ENCODE data around the gene THSD7B.

Gene THSD7B

DNA sequence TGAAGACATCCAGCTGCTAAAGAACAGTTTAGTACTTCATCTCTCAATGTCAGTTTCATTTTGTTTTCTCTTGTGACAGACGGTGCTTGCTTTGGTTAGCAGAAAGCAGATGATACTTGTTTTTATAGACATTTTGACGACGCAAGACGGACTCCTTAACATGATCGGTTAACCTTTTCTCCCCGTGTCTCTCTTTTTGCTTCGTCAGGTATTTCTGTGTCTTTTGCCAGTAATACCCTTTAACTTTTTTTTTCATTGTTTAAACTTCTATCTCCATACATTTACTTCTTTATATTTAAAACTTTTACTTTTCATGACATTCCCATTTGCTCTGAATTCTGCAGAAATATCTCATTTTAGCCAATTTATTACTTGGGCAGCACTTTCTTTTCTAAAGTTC lies 57.9 kb downstream of the THSD7B start:
- no peak for DNase-seq

DNA sequence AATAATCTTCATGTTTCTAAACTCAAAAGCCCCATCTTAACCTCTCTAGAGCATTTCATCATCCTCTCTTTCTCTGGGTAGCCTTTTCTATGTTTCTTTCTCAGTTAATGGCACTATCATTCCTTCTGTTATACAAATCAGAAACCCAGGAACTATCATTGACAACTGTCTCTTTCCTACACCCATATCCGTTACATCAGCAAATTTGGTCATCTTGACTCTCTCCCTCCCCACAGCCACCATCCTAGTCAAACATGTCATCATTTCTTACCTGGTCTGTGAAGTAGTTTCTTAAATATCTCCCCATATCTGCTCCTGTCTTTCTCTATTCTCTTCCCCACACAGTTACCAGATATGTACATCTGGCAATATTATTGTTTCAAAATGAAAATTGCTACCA lies 62.8 kb downstream of the THSD7B start:
- no peak for DNase-seq

DNA sequence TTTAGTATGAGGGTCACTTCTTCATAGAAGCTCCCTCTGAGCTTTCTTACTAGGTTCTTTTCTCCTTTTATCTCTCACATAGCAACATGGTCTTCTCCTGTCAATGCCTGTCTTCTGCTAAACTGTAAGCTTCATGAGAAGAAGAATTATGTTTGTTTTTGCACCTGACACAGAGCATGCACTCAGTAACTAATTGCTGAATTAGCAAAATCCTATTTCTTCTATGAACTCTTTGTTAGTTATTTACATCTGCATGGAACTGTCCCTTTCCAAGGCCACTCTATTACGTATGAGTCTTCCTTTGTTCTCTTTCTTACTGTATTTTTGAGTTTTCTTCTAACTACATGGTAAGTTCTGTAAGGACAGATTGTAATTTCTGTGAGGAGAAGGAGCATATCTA lies 63.4 kb downstream of the THSD7B start:
- no peak for DNase-seq

- DNase-seq: no peak
These were observed 79.2 kb downstream of the THSD7B start for GRCh38 chr2:136844546-136844945.

GRCh38 chr2:136858656-136859055 lies 93.3 kb downstream of the THSD7B start:
- DNase-seq: no peak

GRCh38 chr2:136860443-136860958 lies 95.2 kb downstream of the THSD7B start:
- no peak for DNase-seq

DNA sequence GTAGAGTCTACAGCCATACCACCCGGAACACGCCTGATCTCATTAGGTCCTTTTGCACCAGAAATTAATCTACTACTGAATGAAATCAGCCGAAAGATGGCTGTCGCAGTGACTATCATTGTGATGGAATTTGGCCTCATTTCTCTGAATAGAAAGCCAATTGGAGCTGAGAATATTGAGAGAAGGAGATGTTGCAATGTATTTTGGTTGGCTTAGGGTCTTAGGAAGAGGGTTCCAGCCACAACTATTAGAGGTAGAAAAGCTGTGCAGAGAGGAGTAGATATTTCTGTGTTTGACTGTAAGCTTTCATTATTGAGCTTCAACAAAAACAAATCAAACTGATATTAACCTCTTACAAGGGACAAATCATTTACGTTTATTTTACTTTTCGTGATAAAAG lies 98.1 kb downstream of the THSD7B start:
- DNase-seq: no peak

GRCh38 chr2:136863874-136864273 lies 98.5 kb downstream of the THSD7B start:
- no peak for DNase-seq

- DNase-seq: no peak
These were observed 106.1 kb downstream of the THSD7B start for GRCh38 chr2:136871424-136871823.

GRCh38 chr2:136874258-136874657 lies 108.9 kb downstream of the THSD7B start:
- no peak for DNase-seq

DNA sequence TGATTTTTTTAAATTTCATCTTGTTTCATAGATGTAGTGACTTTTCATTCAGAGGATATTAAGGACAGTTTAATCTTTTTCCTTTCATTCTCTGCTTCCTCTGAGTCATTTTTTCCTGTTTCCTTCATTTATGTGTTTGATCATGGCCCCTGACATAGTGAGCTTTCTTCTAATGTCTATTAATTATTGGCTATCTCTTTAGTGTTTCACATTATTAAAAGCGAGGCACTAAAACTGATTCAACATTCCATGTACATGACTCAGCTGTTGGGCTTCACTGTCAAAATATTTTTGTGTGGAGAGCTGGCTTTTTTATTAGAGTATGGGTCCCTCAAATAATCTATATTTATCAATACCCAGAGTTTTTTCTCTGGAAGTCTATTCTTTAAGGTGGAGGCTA lies 125.8 kb downstream of the THSD7B start:
- DNase-seq: no peak

DNA sequence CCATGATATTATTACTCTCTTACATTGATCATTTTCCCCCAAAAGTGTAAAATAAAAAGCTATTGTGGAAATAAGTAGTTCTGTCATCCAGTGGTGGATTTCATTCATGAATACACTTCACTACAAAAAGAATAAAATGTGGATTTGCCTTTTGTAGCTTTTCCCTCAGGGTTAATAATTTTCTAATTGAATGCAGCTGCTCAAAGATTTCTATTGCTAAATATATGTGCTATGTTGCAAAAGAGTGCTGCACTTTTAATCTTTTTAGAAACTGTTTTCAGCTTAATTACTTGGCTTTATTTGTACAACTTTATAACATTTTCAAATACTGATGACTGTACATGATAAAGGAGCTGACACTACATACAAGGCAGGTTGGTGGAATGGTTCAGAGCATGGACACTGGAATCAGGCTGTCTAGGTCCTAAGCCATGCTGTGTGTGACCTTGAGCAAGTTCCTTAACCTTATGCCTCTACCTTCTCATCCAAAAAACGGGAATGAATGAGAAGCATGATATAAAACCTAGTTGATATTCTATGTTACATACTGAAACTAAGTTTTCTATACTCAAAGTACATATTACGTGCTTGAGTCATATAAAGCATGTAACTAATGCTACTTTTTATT lies 128.8 kb downstream of the THSD7B start:
- DNase-seq: no peak

GRCh38 chr2:136901732-136902131 lies 136.4 kb downstream of the THSD7B start:
- DNase-seq: no peak

GRCh38 chr2:136905779-136906178 lies 140.4 kb downstream of the THSD7B start:
- no peak for DNase-seq

DNA sequence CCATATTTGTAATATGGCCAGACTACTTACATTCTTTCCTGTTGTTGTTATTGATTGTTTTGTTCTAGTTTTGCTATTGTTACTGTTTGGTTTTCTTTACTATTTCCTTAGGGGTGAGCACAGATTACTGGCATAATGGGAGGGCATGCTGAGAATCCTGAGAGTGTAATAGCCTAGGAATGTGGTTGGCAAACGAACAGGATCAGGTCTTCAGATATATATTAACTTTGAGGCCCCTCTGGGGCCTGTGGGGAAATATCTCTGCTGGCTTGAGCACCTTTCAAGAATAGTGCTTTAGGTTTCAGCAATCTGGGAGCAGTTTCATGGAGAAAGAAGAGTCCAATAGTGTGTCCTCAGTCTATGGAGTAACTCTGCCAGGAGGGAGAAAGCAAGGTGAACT lies 144.4 kb downstream of the THSD7B start:
- no peak for DNase-seq

GRCh38 chr2:136916131-136916530 lies 150.8 kb downstream of the THSD7B start:
- no peak for DNase-seq

GRCh38 chr2:136917411-136917881 lies 152.1 kb downstream of the THSD7B start:
- DNase-seq: no peak

DNA sequence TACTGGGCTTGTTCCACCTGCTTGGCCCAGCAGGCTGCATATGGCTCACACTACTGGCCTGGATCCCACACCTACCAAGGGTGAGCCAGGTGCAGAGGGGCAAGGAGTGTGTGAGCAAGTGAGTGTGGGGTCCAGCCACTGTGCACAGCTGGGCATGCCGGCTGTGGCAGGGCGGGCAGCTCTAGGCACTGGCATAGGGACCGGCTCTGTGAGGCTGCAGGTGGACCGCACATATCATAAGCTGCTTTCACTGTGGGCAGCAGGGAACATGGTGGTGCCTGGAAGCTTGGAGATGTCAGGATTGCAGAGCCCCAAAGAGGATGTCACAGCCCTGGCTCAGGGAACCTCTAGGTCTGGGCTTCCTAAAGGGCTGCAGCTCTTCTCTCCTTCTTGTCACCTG lies 154.3 kb downstream of the THSD7B start:
- no peak for DNase-seq

DNA sequence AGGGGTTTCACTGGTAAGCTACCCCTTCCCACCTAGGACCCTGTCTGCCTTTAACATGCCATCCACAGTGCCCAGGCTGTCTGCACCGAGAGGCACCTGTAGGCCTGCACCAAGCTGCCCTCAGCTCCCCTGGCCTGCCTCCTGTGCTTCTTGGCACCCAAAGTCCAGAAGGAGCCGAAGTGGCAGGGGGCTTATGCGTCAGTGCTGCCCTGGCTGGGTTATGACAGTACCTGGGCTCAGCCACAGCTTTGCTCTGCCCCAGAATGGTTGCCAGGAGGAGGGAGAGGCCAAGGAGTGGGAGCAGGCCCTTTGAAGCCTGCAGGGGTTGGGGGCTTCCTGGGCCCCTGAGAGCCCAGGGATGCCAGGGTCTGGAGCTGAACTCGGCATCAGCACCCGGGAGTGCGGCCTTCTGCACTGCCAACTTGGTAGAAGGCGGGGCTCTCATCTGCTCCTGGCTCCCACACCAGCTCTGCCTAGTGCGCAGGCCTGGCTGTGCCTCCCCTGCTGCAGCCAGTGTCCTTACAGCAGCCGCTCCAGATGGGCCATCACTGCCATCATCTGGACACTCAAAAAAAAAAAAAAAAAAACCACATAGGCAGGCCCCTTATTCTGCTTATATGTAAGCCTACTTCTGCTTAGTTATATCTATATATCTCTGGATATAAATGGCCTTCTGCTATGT lies 155.4 kb downstream of the THSD7B start:
- no peak for DNase-seq

DNA sequence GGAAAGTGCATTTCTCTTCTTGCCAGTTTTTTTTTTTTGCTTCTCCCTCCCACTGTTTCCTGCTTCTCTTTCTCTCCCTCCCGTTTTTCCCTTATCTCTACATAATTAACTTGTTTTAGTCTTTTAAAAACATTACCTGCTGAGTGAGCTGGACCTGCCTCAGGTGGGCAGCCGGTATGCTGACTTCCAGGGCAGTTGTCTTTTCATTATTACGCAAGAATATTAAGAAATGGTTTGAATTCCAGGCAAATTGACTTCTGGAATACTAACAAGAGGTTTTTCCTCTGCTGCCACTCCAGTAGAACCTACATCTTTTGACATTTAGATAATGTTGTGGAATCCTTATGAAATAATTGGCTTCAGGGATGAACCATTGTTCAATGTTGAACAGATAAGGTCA lies 161.8 kb downstream of the THSD7B start:
- DNase-seq: no peak

DNA sequence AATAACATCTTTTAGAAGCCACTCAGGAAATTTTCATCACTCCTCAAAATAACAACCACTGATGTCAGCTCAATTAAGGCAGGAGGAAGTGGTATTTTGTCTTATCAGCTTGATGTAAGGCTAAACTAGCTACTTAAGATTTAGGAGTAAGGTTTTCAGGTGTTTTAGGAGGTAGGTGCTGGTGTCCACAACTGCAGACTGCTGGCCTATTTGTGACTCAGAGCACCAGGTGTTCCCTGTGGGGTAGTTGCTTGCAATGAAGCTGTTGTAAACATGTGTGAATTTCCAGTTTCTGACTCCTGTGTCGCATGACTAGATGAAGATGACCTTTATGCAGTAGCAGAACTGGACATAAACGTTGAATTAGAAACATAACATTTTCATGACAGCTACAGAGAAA lies 164.2 kb downstream of the THSD7B start:
- DNase-seq: no peak

GRCh38 chr2:136932700-136933099 lies 167.4 kb downstream of the THSD7B start:
- DNase-seq: no peak

DNA sequence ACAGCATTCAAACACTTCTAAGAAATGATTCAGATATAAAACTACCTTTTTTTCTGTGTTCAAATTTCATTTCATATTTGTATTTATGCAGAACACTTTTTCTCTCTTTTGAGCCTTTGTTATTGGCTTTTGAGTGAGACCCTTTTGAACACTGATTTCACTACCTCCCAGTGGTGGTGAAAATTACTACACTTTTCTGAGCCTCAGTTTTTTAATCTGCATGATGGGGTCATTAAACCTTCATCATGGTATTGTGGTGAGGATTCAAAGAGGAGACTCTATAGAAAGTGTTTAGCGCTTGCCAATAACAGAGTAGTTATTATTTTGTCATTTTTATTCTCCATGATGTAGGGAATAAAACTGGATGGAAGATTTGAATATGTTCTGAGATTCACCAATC lies 169.8 kb downstream of the THSD7B start:
- no peak for DNase-seq

GRCh38 chr2:136956050-136956449 lies 190.7 kb downstream of the THSD7B start:
- no peak for DNase-seq

- DNase-seq: no peak
These were observed 191.7 kb downstream of the THSD7B start for GRCh38 chr2:136957044-136957443.

Data from effector CD8-positive, alpha-beta T cell (primary cell).